Measurements from ENCODE around the gene SEC61A2. TPM values are rescaled to one million over a fixed set of nuclear protein-coding genes. Genes with fewer than 3 reads are reported as not detected.

SEC61A2 gene
- 4.7 and 7.8 TPM in 2 replicates for total RNA-seq

GRCh38 chr10:12129222-12130111 lies at the start of gene SEC61A2:
Gene SEC61A2 (plus strand): TSS chr10:12129677. CDS start chr10:12129788, 111 bp downstream.

GRCh38 chr10:12195603-12196506 lies 66.4 kb downstream of the SEC61A2 start, which contains the start of the genes CDC123 and NUDT5:
Gene CDC123 (plus strand): TSS chr10:12196188. CDS start chr10:12196246, 58 bp downstream.
Gene NUDT5 (minus strand): TSS chr10:12195891. CDS start chr10:12186291, 9,600 bp downstream.

Small RNA genes within 50 kb of the gene (small RNA-seq; reads per million reads assigned to genes)
- not detected for gene MIR548AK
- gene RNU6-88P: not detected

Other genes with a start within 250 kb of the SEC61A2 start
- gene UPF2, start 86.9 kb upstream of the SEC61A2 start, total RNA-seq: 10.4 and 14.1 TPM in 2 replicates
- gene DHTKD1, start 60.7 kb upstream of the SEC61A2 start, total RNA-seq: 19.6 and 23.2 TPM in 2 replicates
- gene NUDT5, start 66.2 kb downstream of the SEC61A2 start, total RNA-seq: 45.5 and 54.3 TPM in 2 replicates
- 68.0 and 80.1 TPM in 2 replicates for gene CDC123, start 66.5 kb downstream of the SEC61A2 start, total RNA-seq
- gene CAMK1D, start 219.9 kb downstream of the SEC61A2 start, total RNA-seq: 1.2 and 1.4 TPM in 2 replicates